T-helper 2 cell treated with Interferon-gamma antibody and Interleukin-4, amounts not matched to agents 5 μg/mL and 100 μg/mL, for 36 hours (primary cell): ENCODE data around the gene PRPSAP2.
"Not testable (repeated sequence)": the region's sequence is repeated elsewhere in the genome, so short reads cannot be mapped to it uniquely, and the experiment has no call there.

Experiments
- DNase-seq: peaks from one replicate; pipeline ENCODE4 v3.0.0; 2021; ENCODE audit warnings: low spot score
- H3K27ac Mint-ChIP-seq: one replicate; pipeline ENCODE4 v1.8.0; 2021; ENCODE audit warnings: mild to moderate bottlenecking, mixed read lengths
- H3K27me3 Mint-ChIP-seq: one replicate; pipeline ENCODE4 v1.8.0; 2021; ENCODE audit warnings: low read depth, mixed read lengths
- H3K36me3 Mint-ChIP-seq: one replicate; pipeline ENCODE4 v1.8.0; 2021; ENCODE audit warnings: low read depth, mixed read lengths
- H3K4me1 Mint-ChIP-seq: one replicate; pipeline ENCODE4 v1.8.0; 2021; ENCODE audit warnings: low read depth, mixed read lengths
- H3K4me3 Mint-ChIP-seq: one replicate; pipeline ENCODE4 v1.8.0; 2022; ENCODE audit warnings: mild to moderate bottlenecking, moderate library complexity, mixed read lengths
- H3K9me3 Mint-ChIP-seq: one replicate; pipeline ENCODE4 v1.8.0; 2021; ENCODE audit warnings: mixed read lengths

Gene PRPSAP2, protein sequence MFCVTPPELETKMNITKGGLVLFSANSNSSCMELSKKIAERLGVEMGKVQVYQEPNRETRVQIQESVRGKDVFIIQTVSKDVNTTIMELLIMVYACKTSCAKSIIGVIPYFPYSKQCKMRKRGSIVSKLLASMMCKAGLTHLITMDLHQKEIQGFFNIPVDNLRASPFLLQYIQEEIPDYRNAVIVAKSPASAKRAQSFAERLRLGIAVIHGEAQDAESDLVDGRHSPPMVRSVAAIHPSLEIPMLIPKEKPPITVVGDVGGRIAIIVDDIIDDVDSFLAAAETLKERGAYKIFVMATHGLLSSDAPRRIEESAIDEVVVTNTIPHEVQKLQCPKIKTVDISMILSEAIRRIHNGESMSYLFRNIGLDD

DNA sequence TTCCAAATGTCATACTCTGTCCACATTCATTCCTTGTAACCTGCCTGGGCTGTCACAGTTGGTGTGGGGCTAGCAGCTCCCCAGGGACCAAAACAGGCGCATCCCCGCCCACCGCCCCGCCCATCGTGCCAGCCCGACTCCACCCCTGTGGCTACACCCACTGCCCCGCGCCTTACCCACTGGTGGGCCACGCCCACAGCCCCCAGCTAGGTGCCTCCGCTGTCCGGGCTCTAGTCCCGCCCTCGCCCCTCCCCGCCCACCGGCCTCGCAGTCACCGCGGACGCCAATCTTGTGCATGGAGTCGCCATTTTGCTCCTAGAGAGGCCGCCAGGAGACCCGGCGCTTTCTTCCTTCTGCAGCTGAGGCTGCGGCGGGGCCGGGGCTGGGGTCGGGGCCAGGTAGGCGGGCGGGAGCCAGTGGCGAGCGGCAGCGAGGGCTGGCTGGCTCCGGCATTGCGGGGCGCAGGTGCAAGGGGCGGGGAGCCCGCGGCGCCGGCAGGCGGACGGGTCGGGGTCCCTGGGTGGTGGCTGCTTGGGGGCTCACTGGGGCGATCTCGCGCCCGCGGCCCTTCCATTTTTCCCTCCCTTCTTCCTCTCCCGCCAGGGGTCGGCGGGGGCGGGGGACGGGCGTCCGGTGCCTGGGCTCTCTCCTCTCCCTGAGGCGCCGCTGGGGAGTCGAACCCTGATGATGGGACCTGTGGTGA is at the start of gene PRPSAP2:
Gene PRPSAP2, plus strand, starts transcription at position 268 of the 703 bp plus-strand sequence. CDS start 7,703 bp downstream, outside the sequence.
- Mint-ChIP-seq H3K9me3 (no peaks in the 10 kb centered on the region), H3K27me3 (no peaks in the 10 kb centered on the region), H3K4me3 (peak within 1 kb of the TSS; percentile 91), H3K36me3 (peaks cover 3% of the 10 kb centered on the region), H3K27ac (peak within 1 kb of the TSS; percentile 82), H3K4me1 (peaks cover 42% of the 10 kb centered on the region)
- DNase-seq, result peak; percentile 91

DNA sequence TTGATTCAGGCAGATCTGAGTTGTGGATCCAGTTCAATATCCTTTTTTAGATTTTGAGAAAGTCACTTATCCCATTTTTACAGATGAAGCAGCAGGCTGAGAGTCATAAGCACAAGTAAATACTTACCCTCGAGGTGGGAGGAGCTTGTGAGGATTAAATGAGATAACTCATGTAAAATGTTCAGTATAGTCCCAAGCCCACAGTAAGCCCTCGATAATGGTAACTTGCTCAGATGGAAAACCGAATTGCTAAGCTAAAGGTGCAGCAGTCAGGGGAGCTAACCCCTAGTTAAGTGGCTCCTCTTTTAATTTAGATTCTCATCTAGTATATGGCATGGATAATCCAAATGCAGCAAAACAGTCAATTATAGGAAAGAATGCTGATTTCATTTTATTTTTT is 42.0 kb upstream of the PRPSAP2 start:
- not testable (repeated sequence) for H3K9me3 Mint-ChIP-seq, DNase-seq, H3K4me3 Mint-ChIP-seq, H3K27ac Mint-ChIP-seq, H3K4me1 Mint-ChIP-seq, H3K36me3 Mint-ChIP-seq, H3K27me3 Mint-ChIP-seq

DNA sequence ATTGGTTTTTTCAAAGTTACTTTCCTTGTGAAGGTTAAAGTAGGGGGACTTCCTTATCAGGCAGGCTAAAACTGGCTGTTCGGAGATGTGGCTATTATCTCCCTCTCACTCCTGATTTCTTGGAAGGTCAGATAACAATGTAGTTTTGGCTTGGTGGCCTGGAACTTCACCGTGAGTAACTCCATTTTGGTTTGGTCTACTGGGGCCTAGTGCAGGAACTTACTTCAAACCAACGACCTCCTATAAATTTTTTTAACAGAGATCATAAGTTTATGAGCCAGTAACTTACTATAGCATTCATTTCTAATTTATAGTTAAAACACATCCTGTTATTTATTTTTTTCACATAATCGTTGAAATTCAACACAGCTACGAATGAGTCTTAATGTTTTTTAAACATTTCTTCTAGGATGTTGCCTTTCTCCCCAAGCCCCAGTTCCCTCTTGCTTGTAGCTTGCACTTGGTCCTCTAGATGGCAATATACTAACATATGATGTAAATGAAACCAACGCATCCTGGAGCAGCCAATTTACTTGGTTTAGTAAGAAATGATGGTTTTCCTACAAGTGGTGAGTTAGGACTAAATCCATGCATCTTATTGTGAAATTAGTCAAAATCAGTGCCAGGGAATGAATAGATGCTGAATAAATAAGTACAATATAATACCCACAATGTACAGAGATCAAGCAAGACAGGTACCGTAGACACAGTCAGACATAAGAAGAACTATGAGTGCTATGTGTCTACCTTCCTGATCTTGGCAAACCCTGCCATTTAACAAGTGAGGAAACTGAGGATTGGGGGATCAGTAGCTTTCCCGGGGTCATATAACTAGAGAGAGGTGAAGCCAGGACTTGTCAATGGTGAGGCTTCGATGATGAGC is 41.2 kb upstream of the PRPSAP2 start:
- not testable (repeated sequence) for H3K9me3 Mint-ChIP-seq, H3K4me3 Mint-ChIP-seq, H3K36me3 Mint-ChIP-seq, H3K27ac Mint-ChIP-seq, H3K27me3 Mint-ChIP-seq
- DNase-seq, result peak; percentile 16
- peaks cover 13% of the 10 kb centered on the region for H3K4me1 Mint-ChIP-seq

DNA sequence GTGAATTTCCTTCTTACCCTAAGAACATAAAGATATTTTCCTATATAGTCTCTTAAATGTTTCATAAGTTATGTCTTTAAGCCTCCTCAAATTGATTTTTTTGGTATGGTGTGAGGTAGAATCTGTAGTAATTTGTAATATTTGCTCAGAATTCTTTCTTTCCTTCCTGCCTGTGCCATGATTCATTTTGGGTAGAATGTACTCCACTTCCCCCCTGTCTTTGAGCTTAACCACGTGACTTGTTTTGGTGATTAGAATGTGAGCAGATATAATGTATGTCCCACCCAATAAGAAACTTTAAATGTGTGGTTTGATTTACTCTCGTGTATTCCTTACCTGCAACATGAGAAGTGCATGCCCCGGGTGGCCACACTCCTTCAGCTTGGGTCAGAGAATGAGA is 36.5 kb upstream of the PRPSAP2 start:
- not testable (repeated sequence) for DNase-seq, H3K9me3 Mint-ChIP-seq, H3K27me3 Mint-ChIP-seq, H3K4me3 Mint-ChIP-seq, H3K36me3 Mint-ChIP-seq, H3K27ac Mint-ChIP-seq
- H3K4me1 Mint-ChIP-seq, result peaks cover 13% of the 10 kb centered on the region

DNA sequence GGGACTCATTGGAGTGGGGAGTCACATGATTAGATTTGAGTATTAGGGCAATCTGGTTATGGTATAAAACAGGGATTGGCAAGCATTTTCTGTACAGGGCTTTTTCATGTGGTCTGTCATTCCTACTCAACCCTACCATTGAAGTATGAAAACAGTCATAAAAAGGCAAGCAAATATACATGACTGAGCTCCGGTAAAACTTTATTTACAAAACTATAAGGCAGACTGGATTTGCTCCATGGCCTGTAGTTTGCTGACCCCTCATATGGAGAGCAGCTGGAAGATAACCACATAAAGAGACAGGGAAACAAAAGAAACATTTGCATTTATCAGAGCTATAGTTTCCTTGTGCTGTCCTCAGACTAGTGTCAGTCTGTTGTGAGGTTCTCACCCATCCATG is 30.3 kb upstream of the PRPSAP2 start:
- not testable (repeated sequence) for H3K4me1 Mint-ChIP-seq, H3K9me3 Mint-ChIP-seq, H3K27me3 Mint-ChIP-seq, H3K27ac Mint-ChIP-seq, H3K36me3 Mint-ChIP-seq, DNase-seq, H3K4me3 Mint-ChIP-seq

DNA sequence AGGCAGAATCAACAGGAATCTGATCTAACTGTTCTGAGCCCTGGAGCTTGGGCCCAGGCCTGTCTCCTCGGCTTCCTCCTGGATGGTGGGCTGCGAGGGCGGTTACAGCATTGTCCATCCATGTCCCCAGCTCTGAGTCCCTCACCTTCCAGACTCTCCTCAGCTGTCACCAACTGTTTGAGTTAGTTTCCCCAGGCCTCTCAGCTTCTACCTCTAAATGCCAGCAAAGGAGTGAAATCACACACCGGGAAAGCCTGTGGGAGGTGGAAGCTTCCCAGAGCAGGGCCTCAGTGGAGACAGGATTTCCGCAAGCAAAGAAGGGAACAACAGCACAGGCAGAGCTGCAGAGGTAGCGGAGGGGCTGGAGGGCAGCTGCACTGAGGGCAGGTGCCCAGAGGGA is 9.4 kb upstream of the PRPSAP2 start:
- no peak overlapping the region for H3K27ac Mint-ChIP-seq
- no peak overlapping the region for H3K4me3 Mint-ChIP-seq
- peaks cover 3% of the 10 kb centered on the region for H3K27me3 Mint-ChIP-seq
- H3K36me3 Mint-ChIP-seq, result no peaks in the 10 kb centered on the region
- H3K9me3 Mint-ChIP-seq, result no peaks in the 10 kb centered on the region
- H3K4me1 Mint-ChIP-seq, result no peaks in the 10 kb centered on the region
- no peak for DNase-seq

DNA sequence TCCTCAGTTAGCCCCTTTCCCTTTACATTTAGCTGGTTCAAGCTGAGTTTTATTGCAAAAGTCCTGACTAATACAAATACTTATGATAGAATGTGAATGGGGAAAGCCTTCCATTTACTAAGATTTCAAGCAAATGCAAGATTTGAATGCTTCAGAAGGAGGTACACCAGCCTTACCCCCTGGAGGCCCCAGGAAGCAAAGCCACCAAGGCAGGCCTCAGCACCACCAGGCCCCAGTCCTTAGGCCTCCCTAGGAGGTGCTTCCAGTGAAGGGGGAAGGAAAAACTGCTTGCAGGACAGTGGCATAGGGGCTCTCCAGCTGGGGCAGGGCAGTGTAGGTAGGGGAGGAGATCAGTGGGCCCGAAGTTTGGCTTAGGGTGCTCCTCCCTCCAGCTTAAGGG is 7.3 kb upstream of the PRPSAP2 start:
- Mint-ChIP-seq H3K4me1 (peaks cover 9% of the 10 kb centered on the region), H3K27me3 (no peaks in the 10 kb centered on the region), H3K9me3 (no peaks in the 10 kb centered on the region), H3K4me3 (no peak overlapping the region), H3K36me3 (no peaks in the 10 kb centered on the region), H3K27ac (peak overlapping the region; percentile 47)
- no peak for DNase-seq

DNA sequence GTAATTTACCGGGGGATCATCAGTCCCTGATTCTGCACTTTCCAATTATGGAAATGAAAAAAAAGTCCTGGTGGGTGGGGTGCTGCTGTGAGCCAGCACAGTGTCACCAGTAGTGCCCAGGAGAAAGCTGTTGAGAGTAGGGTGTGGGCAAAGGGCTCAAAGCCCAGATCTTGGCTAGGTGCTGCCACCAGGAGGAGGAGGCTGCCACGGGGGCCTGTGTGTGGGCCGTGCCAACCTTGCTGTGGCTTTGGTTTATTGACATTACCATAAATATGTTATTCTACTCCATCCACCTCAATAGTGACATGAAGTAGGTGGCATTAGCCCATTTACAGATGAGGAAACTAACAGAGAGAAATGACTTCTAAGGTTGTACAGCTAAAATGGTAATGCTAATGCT is 6.7 kb upstream of the PRPSAP2 start:
- peak overlapping the region; percentile 47 for H3K27ac Mint-ChIP-seq
- H3K9me3 Mint-ChIP-seq, result no peaks in the 10 kb centered on the region
- no peaks in the 10 kb centered on the region for H3K36me3 Mint-ChIP-seq
- H3K27me3 Mint-ChIP-seq, result no peaks in the 10 kb centered on the region
- H3K4me3 Mint-ChIP-seq, result no peak overlapping the region
- no peak for DNase-seq
- H3K4me1 Mint-ChIP-seq, result peaks cover 11% of the 10 kb centered on the region

DNA sequence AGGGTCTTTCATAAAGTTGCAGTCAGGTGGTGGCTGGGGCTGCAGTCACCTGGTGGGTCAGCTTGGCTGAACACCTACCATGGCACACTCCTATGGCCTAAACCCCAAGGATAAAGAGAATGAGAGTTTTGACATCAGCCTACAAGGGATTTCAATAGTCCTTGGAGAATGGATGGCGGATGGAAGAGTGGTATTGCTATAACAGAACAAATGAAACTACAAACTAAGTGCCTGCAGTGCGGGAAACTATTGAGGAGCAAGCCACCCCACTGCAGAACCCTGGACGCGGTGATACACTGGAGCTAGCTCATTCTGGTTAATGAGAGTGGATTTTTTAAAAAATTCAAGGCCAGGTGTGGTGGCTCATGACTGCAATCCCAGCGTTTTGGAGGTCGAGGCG is 3.0 kb upstream of the PRPSAP2 start:
- H3K4me1 Mint-ChIP-seq, result peaks cover 23% of the 10 kb centered on the region

DNA sequence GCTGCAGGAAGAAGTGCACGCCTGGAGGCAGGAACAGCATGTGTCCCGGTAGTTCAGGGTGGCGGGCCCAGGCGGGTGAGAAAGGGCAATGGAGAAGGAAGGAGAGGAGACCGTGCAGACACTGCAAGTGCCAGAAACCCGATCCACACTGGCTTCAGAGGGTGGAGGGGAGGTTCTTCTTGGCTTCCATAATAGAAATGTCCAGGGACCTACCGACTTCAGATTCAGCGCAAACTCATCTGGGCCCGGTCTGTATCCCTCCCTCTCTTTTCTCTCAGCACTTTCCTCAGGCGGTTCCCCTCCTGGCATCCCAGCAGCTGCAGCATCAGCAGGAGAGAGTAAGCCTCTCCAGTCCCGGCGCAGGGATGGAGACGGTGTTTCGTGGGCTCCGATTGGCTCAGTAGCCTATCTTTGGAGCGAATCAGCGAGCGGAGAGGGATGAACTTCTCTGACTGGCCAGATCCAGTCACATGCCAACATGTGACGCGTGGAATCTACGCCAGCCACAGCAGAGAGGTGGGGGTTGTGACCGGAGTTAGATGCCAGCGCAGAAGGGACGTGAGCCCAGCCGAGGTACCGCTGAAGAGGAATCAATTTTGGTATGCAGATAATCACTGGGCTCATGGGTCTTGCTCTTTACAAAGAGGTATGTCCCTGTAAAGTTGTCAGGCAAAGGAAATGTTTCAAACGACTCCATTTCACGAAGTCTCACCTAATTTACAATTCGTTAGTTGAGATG is 1.9 kb upstream of the PRPSAP2 start:
- Mint-ChIP-seq H3K4me3 (peak overlapping the region; percentile 91), H3K4me1 (peaks cover 34% of the 10 kb centered on the region), H3K36me3 (peaks cover 3% of the 10 kb centered on the region), H3K27ac (peak overlapping the region; percentile 95), H3K9me3 (no peaks in the 10 kb centered on the region), H3K27me3 (no peaks in the 10 kb centered on the region)
- peak; percentile 90 for DNase-seq

More for the DNA sequence above, 3.0 kb upstream of the PRPSAP2 start:
- Mint-ChIP-seq H3K9me3 (no peaks in the 10 kb centered on the region), H3K4me3 (peak overlapping the region; percentile 91), H3K27me3 (no peaks in the 10 kb centered on the region), H3K36me3 (peaks cover 3% of the 10 kb centered on the region), H3K27ac (no peak overlapping the region)
- no peak for DNase-seq

DNA sequence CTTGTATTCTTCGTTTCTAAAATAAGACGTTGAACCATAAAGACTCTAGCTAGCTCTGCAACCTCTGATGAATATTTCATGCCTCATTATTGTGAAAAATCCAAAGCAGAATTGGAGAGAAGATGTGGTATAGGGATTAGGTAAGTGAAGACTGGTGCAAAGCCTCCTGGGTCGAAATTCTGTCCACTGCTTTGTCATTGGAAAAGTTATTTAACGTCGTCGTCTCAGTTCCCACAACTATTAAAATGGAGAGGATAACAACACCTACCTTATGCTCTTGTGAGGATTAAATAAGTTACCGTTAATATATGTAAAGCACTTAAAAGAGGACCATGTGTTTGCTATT is 1.4 kb upstream of the PRPSAP2 start:
- peak overlapping the region; percentile 95 for H3K27ac Mint-ChIP-seq
- DNase-seq, result no peak
- peak overlapping the region; percentile 91 for H3K4me3 Mint-ChIP-seq
- no peaks in the 10 kb centered on the region for H3K27me3 Mint-ChIP-seq
- H3K4me1 Mint-ChIP-seq, result peaks cover 38% of the 10 kb centered on the region
- no peaks in the 10 kb centered on the region for H3K9me3 Mint-ChIP-seq
- peaks cover 3% of the 10 kb centered on the region for H3K36me3 Mint-ChIP-seq

DNA sequence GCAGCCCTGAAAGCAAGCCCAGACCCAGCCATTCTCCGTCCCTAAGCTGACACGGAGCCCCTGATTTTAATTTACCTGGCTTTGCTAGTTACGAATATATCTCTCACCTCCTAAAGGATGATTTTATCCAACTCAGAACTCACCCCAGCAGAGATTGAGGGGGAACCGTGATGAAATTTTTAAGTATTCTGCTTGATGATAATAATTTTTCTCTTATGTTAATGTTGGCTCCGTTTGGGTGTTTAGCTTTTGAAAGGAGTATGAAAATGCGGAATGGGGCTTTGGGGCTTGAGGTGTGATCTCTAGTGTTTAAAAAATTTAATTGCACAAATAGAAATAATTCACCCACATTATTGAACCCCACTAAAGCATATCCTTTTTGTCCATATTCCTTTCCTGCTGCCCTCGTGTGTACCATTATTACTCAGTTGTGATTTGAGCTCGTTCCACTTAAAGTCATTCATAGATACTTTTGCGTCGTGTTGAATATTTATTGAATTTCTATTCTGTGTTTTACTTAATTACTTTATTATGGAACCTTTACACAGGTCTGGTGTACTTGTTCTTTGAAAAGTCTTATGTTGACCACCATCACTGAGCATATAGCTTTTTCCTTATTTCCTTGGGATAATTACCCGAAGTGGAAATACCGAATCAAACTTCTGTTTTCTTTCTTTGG is 775 bp downstream of the PRPSAP2 start:
- Mint-ChIP-seq H3K4me1 (peaks cover 42% of the 10 kb centered on the region), H3K27ac (peak overlapping the region; percentile 84), H3K4me3 (peak overlapping the region; percentile 84), H3K27me3 (no peaks in the 10 kb centered on the region), H3K9me3 (no peaks in the 10 kb centered on the region), H3K36me3 (peaks cover 3% of the 10 kb centered on the region)
- no peak for DNase-seq

DNA sequence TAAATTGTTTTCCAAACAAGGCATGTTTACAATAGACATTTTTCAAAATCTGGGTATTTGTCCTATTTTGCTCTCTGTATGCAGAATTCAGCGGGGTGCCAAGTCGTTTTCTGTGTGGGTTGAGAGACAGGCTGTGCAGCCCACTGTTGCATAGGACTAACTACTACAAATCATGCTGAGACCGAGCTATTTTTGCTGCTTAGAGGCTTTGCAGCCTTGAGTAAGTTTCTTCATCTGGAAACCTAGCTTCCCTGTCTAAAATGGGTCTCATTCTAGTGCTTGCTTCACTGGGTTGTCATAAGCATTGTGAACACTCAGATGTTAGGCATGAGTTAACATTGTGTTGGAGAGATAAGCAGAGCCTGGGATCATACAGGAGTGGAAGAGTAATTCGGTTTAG is 1.3 kb downstream of the PRPSAP2 start:
- Mint-ChIP-seq H3K9me3 (no peaks in the 10 kb centered on the region), H3K27me3 (no peaks in the 10 kb centered on the region), H3K4me3 (peak overlapping the region; percentile 84), H3K27ac (peak overlapping the region; percentile 84), H3K36me3 (peaks cover 3% of the 10 kb centered on the region), H3K4me1 (peaks cover 42% of the 10 kb centered on the region)
- DNase-seq, result no peak
